Measurements from ENCODE around the gene MINPP1.

The MINPP1 gene, protein sequence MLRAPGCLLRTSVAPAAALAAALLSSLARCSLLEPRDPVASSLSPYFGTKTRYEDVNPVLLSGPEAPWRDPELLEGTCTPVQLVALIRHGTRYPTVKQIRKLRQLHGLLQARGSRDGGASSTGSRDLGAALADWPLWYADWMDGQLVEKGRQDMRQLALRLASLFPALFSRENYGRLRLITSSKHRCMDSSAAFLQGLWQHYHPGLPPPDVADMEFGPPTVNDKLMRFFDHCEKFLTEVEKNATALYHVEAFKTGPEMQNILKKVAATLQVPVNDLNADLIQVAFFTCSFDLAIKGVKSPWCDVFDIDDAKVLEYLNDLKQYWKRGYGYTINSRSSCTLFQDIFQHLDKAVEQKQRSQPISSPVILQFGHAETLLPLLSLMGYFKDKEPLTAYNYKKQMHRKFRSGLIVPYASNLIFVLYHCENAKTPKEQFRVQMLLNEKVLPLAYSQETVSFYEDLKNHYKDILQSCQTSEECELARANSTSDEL

DNA sequence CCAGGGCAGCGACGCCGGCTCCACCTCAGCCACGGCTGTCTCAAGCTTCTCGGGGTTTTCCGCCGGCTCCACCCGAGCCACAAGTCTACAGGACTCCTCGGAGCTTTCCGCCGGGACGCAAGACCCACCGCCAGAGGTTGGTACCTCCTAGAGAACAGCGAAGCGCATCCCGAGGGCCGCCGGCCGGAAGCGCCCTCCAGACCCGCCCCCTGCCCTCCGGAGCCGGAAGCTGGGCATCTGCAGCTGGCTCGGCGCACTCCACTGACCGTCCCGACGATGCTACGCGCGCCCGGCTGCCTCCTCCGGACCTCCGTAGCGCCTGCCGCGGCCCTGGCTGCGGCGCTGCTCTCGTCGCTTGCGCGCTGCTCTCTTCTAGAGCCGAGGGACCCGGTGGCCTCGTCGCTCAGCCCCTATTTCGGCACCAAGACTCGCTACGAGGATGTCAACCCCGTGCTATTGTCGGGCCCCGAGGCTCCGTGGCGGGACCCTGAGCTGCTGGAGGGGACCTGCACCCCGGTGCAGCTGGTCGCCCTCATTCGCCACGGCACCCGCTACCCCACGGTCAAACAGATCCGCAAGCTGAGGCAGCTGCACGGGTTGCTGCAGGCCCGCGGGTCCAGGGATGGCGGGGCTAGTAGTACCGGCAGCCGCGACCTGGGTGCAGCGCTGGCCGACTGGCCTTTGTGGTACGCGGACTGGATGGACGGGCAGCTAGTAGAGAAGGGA lies at the start of gene MINPP1:
Gene MINPP1, plus strand, starts transcription at position 254 of the 726 bp plus-strand sequence. Its CDS starts 23 bp downstream, at position 277.
- TF ChIP-seq GATA2 (IDR thresholded peaks at IDR 0.05; ENCODE audit: low read depth, low read length) (no peak), GATA3 (IDR thresholded peaks at IDR 0.05; ENCODE audit: low read depth, low read length) (no peak)

DNA sequence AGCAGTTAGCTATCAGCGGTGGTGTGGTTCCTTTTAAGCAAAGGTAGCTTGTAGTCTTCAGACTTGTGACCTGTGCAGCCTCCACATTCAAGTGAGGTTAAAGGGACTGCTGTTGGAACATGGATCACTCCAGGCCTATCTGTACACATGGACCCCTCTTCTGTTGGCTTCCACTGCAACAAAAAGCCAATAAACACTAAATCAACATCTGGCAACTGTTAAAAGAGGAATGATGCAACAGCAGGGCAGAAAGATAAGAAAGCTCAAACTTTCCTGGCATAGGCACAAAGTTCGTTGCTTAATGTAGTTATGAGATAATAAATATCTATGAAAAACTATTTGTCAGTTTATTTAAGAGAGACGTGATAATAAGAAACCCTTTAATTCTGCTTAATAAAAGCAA lies 4.0 kb upstream of the MINPP1 start:
- TF ChIP-seq GATA2 (IDR thresholded peaks at IDR 0.05; ENCODE audit: low read depth, low read length) = no peak
- TF ChIP-seq GATA3 (IDR thresholded peaks at IDR 0.05; ENCODE audit: low read depth, low read length) = no peak

DNA sequence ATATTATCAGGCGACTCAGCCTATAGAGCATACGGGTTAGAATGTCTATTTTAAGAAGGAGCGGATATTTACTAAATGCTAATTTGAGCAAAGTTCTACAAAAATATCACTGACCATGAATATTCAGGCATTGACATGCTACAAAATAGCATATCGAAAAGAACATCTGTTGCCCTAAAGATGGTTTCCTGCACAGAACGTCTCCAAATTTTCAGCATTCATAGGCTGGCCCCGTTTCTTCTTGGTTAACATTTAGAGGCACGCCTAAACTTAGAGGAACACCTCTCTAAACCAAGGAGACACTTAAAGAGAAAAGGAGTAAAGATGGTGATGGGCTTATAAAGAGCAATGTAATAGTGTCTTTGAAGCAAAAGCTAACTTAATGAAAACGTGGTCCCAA lies 1.3 kb upstream of the MINPP1 start:
- TF ChIP-seq GATA3 (IDR thresholded peaks at IDR 0.05; ENCODE audit: low read depth, low read length) (no peak), GATA2 (IDR thresholded peaks at IDR 0.05; ENCODE audit: low read depth, low read length) (no peak)

DNA sequence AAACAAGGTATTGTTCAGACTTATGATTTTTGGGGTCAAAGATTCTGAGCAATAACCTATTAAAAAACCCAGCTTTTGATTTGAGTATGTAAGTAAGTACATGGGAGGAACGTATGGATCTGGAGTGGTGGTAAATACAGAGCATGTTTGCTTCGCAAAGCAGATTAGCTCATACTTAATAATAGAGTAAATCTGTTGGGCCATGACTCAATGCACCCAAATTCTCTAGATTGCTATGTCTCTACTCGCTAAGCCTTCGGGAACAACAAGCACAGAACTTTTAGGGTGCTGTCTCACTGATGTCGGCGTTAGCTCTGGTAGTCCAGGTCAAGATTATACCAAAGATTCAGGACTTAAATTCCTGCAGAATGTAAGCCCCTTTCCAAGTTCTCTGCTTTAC lies 807 bp upstream of the MINPP1 start:
- TF ChIP-seq GATA2 (IDR thresholded peaks at IDR 0.05; ENCODE audit: low read depth, low read length) = no peak
- no peak for TF ChIP-seq GATA3 (IDR thresholded peaks at IDR 0.05; ENCODE audit: low read depth, low read length)

DNA sequence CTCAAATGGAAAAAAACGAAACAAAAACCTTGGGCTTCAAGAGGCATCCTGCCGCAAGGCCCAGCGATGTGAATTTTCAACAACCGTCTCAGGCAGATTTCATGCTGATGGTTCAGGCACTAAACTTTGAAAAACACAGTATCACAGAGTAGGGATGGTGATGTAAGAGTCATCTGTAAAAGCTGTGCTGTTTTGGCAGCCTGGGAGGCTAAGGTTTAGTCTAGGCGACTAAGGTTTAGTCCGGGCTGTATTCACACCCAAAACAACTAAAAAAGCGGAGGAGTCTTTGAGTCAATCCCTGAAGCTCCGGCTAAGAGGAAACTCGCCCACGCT lies 420 bp upstream of the MINPP1 start:
- TF ChIP-seq GATA2 (IDR thresholded peaks at IDR 0.05; ENCODE audit: low read depth, low read length) = no peak

DNA sequence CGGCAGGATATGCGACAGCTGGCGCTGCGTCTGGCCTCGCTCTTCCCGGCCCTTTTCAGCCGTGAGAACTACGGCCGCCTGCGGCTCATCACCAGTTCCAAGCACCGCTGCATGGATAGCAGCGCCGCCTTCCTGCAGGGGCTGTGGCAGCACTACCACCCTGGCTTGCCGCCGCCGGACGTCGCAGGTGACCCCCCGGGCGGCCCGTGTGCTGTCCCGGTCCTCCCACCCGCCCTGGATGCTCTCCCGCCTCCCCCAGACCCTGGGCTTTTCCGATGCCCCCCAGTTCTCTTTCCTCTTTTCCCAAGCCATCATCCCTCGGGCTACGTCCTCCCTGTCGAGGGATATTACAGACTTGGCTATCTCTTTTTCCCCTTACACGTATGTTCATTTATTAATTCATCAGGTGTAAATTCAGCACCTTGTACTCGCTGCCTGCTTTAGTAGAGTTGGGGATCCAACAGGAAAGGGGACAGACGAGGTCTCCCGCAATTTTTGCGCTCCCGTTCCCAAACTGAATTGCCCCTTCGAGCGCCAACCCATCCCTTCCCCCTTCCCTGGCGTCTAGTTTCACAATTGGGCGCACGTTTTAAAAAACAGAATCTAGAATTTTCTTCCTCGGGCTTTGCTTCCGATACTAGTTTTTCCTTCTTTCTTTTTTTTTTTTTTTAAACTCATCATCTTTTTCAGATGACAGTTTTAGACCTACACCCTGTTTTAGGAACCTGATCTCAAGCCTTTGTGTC lies 846 bp downstream of the MINPP1 start:
- TF ChIP-seq GATA2 (IDR thresholded peaks at IDR 0.05; ENCODE audit: low read depth, low read length) = no peak
- no peak for TF ChIP-seq GATA3 (IDR thresholded peaks at IDR 0.05; ENCODE audit: low read depth, low read length)

DNA sequence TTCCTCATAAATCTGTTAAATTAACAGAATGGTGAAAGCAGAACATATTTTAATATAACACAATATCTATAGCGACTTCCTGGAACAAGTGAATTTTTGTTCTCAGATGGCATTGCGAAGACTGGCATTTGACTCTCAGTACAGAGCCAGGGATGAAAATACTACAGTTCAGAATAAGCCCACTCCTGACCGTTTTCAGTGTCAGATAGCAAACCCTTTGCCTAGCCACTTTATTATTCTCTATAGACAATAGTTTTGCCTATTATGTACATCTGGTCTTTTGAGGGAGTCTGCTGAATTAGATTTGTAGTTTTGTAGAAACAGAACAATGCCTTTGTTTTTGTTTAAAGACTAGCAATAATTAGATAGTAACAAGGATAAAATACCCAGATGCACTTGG lies 2.3 kb downstream of the MINPP1 start:
- TF ChIP-seq GATA2 (IDR thresholded peaks at IDR 0.05; ENCODE audit: low read depth, low read length) = no peak
- TF ChIP-seq GATA3 (IDR thresholded peaks at IDR 0.05; ENCODE audit: low read depth, low read length) = no peak

DNA sequence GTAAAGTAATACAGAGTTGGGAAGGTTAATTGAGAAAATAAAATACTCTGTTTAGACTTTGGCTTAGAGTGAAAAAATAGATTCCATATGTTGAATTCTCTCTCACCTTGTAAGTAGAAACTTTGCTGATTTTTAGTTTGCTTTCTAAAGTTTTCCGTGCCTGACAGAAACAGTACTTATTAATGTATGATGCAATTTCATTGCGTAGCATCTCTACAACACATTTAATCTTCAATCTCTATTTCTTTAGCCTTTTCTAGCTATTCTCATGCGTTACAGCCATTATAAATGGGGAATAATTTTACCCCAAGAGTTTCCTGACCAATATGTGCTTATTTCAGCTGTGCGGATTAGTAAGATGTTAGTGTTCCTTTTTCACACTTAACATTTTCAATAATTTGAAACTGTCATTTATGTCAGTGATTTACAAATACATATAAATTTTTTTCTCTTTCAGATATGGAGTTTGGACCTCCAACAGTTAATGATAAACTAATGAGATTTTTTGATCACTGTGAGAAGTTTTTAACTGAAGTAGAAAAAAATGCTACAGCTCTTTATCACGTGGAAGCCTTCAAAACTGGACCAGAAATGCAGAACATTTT lies 3.3 kb downstream of the MINPP1 start:
- TF ChIP-seq GATA2 (IDR thresholded peaks at IDR 0.05; ENCODE audit: low read depth, low read length) (no peak), GATA3 (IDR thresholded peaks at IDR 0.05; ENCODE audit: low read depth, low read length) (no peak)

DNA sequence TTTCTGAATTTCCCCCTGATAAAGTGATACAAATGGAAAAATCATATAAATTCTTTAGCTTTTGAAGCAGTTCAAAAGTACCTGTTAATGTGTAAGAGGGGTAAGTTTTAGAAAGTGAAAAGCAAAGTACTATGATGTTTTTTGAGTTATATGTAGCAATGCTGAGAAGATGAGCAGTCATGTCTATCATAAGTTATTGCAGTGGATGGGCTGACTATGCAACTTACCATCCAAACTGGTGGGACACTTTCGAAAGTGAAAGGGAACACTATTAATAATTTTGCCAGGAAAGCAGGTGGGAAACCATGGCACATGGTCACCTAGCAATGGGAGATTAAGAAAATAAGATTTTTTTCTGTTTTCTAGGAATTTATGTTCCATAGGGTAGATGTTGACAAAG lies 4.1 kb downstream of the MINPP1 start:
- TF ChIP-seq GATA3 (IDR thresholded peaks at IDR 0.05; ENCODE audit: low read depth, low read length) = no peak
- TF ChIP-seq GATA2 (IDR thresholded peaks at IDR 0.05; ENCODE audit: low read depth, low read length) = no peak

DNA sequence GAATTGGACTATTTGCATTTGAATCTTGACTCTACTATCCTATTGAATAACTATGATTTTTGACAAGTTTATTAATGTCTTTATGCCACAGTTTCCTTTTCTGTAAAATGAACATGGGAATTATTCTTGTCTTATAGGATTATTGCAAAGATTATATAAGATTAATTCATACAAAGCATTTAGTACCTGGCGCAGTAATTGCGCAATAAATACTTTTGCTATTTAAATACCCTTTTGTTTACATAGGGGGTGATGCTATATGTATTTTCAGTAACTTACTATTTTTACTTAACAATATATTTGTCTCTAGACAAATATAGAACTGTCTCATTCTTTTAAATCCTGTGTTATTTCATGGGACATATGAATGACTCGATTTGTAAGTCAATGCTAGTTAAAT lies 5.3 kb downstream of the MINPP1 start:
- no peak for TF ChIP-seq GATA3 (IDR thresholded peaks at IDR 0.05; ENCODE audit: low read depth, low read length)
- TF ChIP-seq GATA2 (IDR thresholded peaks at IDR 0.05; ENCODE audit: low read depth, low read length) = no peak

DNA sequence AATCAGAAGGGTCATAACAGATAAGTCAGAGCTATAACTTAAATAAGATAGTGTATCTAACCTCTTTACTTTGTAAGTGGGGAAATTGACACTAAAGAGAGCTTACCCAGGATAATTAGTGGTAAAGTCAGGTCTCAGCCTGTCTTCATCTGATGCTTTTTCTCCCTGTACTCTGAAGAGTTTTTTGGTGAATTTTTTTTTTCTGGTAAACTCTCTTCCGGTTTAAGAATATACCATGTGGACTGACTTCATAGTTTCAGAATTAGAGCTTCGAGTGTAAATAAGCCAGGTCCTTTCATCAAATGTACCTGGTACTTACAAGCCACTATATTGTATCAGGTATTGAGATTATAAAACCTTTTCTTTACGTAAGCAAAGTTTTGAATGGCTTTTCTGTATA lies 6.8 kb downstream of the MINPP1 start:
- no peak for TF ChIP-seq GATA2 (IDR thresholded peaks at IDR 0.05; ENCODE audit: low read depth, low read length)
- TF ChIP-seq GATA3 (IDR thresholded peaks at IDR 0.05; ENCODE audit: low read depth, low read length) = no peak

DNA sequence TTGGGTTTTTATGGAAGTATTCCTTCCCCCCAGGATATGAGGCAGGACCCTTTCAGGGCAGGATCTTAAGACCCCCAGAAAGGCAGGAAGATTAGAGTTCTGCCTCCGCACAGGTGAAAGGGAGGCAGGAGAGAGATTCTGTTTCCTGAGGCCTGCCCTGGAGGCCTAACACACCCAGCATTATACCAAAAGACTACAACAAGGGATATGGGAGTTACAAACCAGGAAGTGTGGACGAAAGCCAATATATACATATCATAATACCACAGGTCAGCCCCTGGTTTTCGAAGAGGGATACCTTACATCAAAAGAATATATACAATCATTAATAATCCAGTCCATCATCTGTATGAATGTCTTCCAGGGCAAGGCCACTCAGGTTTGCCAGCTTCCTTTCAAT lies 14.2 kb downstream of the MINPP1 start:
- TF ChIP-seq GATA2 (IDR thresholded peaks at IDR 0.05; ENCODE audit: low read depth, low read length) (no peak), GATA3 (IDR thresholded peaks at IDR 0.05; ENCODE audit: low read depth, low read length) (no peak)

DNA sequence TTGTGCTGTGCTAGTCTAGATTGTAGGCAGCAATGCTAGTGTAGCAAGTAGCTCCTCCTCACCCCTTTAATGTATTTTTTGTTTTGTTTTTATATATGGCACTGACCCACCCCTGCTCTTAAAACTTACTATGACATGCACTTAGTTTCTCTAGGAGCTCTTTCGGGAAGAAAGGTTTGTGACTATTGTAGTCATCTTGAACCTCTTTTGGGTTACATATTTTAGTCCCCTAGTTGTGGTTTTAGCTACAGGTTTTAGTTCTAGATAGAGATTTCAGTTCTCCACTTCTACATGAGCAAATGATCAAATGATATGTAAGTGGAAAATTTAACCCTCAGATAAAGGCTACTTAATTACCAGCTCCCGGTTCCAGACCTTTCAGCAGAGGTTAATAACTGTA lies 14.9 kb downstream of the MINPP1 start:
- TF ChIP-seq GATA2 (IDR thresholded peaks at IDR 0.05; ENCODE audit: low read depth, low read length) = no peak
- no peak for TF ChIP-seq GATA3 (IDR thresholded peaks at IDR 0.05; ENCODE audit: low read depth, low read length)

DNA sequence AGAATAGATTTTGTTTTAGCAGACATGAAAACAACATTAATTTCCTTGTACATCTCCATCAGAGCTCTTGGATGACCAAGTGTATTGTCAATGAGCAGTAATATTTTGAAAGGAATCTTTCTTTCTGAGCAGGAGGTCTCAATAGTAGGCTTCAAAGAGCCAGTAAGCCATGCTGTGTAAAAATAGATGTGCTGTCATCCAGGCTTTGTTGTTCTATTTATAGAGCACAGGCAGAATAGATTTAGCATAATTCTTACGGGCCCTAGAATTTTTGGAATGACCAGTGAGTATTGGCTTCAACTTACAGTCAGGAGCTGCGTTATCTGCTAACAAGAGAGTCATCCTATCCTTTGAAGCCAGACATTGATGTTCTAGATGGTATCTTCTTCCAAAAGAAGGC lies 19.0 kb downstream of the MINPP1 start:
- TF ChIP-seq GATA3 (IDR thresholded peaks at IDR 0.05; ENCODE audit: low read depth, low read length) (no peak), GATA2 (IDR thresholded peaks at IDR 0.05; ENCODE audit: low read depth, low read length) (no peak)

All from SH-SY5Y (cell line).